SKM-1 (cell line): ENCODE data around the gene RMI2.

Experiments used
- DNase-seq: peaks from one replicate; lab custom pipeline; 2025; ENCODE audit not compliant: unreplicated experiment; lab: John Stamatoyannopoulos, UW

Gene RMI2

DNA sequence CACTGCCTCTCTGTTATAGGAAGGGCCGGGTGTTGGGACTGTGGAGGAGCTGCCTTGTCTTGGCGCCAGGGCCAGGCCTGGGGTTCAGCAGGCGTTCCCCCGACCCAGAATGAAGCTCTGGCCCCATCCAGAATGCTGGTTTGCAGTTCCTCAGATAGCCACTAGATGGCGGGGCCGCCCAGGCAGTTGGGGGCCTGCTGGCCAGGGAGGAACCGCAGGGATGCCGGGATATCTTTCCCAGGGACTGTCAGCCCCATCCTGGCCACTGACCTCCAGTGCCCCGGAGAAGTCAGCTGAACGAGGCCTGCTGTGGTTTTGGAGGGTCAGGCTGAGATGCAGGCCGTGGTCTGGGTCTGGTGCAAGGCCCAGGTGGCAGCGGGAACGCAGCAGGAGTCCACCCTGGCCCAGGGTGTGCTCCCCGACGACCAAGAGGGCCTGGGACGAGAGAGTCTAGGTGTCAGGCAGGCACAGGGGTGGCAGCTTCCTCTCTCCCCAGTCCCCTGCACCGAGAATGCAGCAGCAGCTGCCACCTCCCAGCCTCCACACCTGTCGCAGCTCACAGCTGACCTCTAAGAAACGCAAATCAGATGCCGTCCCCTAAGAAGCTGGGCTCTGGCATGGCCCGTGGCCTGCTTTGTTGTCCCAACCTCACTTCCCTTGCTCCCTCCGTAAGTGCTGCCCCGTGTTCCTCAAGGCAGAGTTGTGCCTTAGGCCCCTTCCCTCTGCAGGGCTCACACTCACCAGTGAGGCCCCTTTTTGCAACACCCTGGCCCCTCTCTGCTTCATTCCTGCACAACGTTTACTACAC lies 51.2 kb downstream of the RMI2 start:
- DNase-seq: peak; percentile 19

DNA sequence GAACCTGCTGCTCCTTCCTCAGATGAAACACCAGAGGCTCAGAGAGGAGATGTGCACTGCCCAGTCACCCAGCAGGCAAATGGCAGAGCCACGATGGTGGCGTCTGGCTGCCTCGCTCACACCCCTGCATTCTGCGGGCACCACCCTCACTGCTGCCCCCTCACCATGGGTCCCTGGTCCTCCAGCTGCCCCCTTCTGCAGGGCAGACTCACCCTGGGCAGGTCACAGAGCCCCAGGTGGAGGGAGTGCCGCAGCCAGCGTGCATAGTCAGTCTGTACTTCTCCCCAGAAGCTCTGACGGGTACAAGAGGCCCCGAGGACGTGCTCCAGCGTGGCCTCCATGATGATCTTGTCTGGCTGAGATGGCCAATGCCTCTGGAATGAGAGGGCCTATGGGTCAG lies 52.9 kb downstream of the RMI2 start:
- DNase-seq: no peak

DNA sequence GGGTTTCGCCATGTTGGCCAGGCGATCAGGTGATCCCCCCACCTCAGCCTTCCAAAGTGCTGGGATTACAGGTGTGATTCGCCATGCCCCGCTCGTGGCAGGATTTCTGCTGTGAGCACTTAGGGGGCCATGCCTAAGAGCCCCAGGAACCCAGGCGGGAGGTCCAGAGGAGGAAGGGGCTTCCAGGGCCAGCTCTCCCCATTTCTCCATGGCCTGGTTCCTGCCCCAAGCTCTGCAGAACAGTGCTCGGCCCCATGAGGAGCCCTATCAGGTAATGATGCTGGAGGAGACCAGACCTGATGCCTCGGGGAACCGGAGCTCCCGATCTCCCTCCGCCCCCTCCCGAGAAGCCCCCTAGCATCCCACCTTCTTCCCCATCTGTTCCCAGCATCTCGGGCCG lies 53.6 kb downstream of the RMI2 start:
- DNase-seq: no peak

DNA sequence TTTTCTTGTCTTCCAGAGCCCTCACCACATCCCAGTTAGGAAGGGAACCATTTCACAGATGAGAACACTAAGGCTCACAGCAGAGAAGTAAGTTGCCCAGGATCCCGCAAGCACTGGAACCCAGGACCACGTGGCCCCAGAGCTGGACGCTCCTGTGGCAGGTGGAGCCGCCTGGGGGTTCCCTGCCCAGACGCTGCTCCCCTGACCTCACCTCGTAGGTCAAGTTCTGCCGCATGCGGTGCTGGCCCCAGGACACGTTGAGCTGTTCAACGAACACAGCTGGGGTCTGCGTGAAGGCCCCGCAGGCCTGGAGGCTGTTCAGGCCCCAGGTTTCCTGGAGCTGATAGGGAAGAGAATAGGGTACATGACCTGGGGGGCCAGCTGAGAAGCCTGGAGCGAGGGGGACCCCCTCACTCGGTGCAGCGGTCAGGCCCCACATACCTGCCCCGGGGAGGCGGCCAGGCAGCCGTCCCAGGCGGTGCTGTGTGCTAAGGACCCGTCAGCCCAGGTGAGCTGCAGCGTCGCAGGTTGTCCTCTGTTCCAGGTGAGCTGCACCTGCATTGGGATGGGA lies 54.1 kb downstream of the RMI2 start:
- no peak for DNase-seq

DNA sequence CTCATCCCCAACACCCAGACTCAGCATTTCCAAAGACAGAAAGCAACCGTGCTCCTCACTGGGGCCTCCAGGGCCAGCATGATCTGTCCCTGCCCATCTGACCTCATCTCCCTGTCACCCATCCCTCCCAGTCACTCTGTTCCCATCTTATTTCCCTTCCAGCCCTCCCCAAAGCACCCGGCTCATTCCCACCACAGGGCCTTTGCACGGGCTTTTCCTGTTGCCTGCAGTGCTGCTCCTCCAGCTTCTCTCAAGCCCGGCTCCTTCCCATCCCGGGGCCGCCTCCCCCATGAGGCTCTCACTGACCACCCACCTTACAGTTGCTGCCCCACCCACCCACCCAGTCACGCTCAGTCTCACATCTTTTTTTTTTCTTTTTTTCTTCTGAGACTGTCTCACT lies 54.8 kb downstream of the RMI2 start:
- DNase-seq: no peak
